WTC11 (cell line): ENCODE measurements around the gene LDB2. TPM values are rescaled to one million over a fixed set of nuclear protein-coding genes. Genes with fewer than 3 reads are reported as not detected.

ENCODE experiments used
- ATAC-seq: fragments of 200-7000 bp; cut with Tn5 transposase; 2 replicates; pipeline ENCODE4 v1.10.0; 2021; ENCODE audit warnings: mild to moderate bottlenecking, moderate library complexity
- Bru-seq: library from RNA; stranded (reverse); fragments of 400-500 nt; gene quantifications from one replicate; lab custom pipeline; 2021; lab: Mats Ljungman, UMichigan
- CTCF ChIA-PET: fragments of 300-600 bp; sonication (Branson Sonifier 250); formaldehyde crosslinking; loops from one replicate; lab custom pipeline; 2021; ENCODE audit warnings: antibody characterized with exemption; lab: Charles Lee
- POLR2A ChIA-PET: fragments of 350-600 bp; sonication (Branson Sonifier 250); formaldehyde crosslinking; loops from one replicate; lab custom pipeline; 2021; ENCODE audit warnings: antibody characterized with exemption; lab: Charles Lee
- DNase-seq: peaks from one replicate; pipeline ENCODE4 v3.0.0; 2021; ENCODE audit warnings: low spot score
- H3K27ac Mint-ChIP-seq: 2 replicates; pipeline ENCODE4 v1.8.0; 2021; ENCODE audit warnings: mixed read lengths
- H3K27me3 Mint-ChIP-seq: 2 replicates; pipeline ENCODE4 v1.8.0; 2021; ENCODE audit warnings: low read depth, mild to moderate bottlenecking, moderate library complexity, mixed read lengths
- H3K36me3 Mint-ChIP-seq: 2 replicates; pipeline ENCODE4 v1.8.0; 2021; ENCODE audit warnings: mixed read lengths
- H3K4me1 Mint-ChIP-seq: 2 replicates; pipeline ENCODE4 v1.8.0; 2022; ENCODE audit warnings: mixed read lengths
- H3K4me3 Mint-ChIP-seq: 2 replicates; pipeline ENCODE4 v1.8.0; 2021; ENCODE audit warnings: mild to moderate bottlenecking, moderate library complexity, mixed read lengths
- H3K9me3 Mint-ChIP-seq: 2 replicates; pipeline ENCODE4 v1.8.0; 2021; ENCODE audit warnings: mixed read lengths
- AFF4 ChIP-seq: sonication (generic); formaldehyde crosslinking; IDR thresholded peaks from 2 replicates; pipeline ENCODE4 v1.8.1; 2023; ENCODE audit warnings: mild to moderate bottlenecking, missing genetic modification reagents, borderline replicate concordance
- ATF1 ChIP-seq: sonication (generic); formaldehyde crosslinking; IDR thresholded peaks from 2 replicates; pipeline ENCODE4 v1.8.1; 2023; ENCODE audit warnings: mild to moderate bottlenecking, moderate library complexity, missing genetic modification reagents
- CREM ChIP-seq: sonication (generic); formaldehyde crosslinking; IDR thresholded peaks from 2 replicates; pipeline ENCODE4 v1.8.1; 2022; ENCODE audit warnings: mild to moderate bottlenecking, missing genetic modification reagents, moderate library complexity
- E2F4 ChIP-seq: sonication (generic); formaldehyde crosslinking; IDR thresholded peaks from 2 replicates; pipeline ENCODE4 v1.8.1; 2022; ENCODE audit warnings: low read depth, mild to moderate bottlenecking, moderate library complexity, missing genetic modification reagents, borderline replicate concordance
- FOXK1 ChIP-seq: sonication (generic); formaldehyde crosslinking; IDR thresholded peaks from 2 replicates; pipeline ENCODE4 v1.8.0; 2022; ENCODE audit warnings: mild to moderate bottlenecking, moderate library complexity, missing genetic modification reagents
- FOXP4 ChIP-seq: sonication (generic); formaldehyde crosslinking; IDR thresholded peaks from 2 replicates; pipeline ENCODE4 v1.8.0; 2022; ENCODE audit warnings: mild to moderate bottlenecking, missing genetic modification reagents
- JUN ChIP-seq: sonication (generic); formaldehyde crosslinking; IDR thresholded peaks from 2 replicates; pipeline ENCODE4 v1.8.0; 2023; ENCODE audit warnings: mild to moderate bottlenecking, missing genetic modification reagents
- KAT7 ChIP-seq: sonication (generic); formaldehyde crosslinking; IDR thresholded peaks from 2 replicates; pipeline ENCODE4 v1.8.1; 2023; ENCODE audit warnings: missing genetic modification reagents, mild to moderate bottlenecking, borderline replicate concordance
- MAX ChIP-seq: sonication (generic); formaldehyde crosslinking; IDR thresholded peaks from 2 replicates; pipeline ENCODE4 v1.8.0; 2022; ENCODE audit warnings: mild to moderate bottlenecking, missing genetic modification reagents
- OVOL2 ChIP-seq: fragments of 250-450 bp; sonication (Bioruptor Pico); IDR thresholded peaks from 2 replicates; pipeline ENCODE4 v1.9.0; 2021; ENCODE audit warnings: mild to moderate bottlenecking, borderline replicate concordance
- ZNF232 ChIP-seq: sonication (generic); formaldehyde crosslinking; IDR thresholded peaks from 2 replicates; pipeline ENCODE4 v1.8.0; 2022; ENCODE audit warnings: mild to moderate bottlenecking, missing genetic modification reagents
- ZNF263 ChIP-seq: sonication (generic); formaldehyde crosslinking; IDR thresholded peaks from 2 replicates; pipeline ENCODE4 v1.8.1; 2022; ENCODE audit warnings: low read depth, mild to moderate bottlenecking, moderate library complexity, missing genetic modification reagents
- ZNF671 ChIP-seq: fragments of 250-450 bp; sonication (Bioruptor Pico); IDR thresholded peaks from 2 replicates; pipeline ENCODE4 v1.8.0; 2021; ENCODE audit warnings: mild to moderate bottlenecking
- long read RNA-seq, 3 experiments: library from RNA in 1 of 3; library from capped mRNA in 1 of 3; library from polyadenylated mRNA in 1 of 3; unstranded in 2 of 3; stranded (forward) in 1 of 3; transcript quantifications; one replicate each; pipeline ENCODE4 v2.0.0, GENCODE V29; 2021
- total RNA-seq: library from RNA; stranded (reverse); gene quantifications from 3 replicates; pipeline ENCODE4 v1.2.3, GENCODE V29; 2021
- TF ChIP-seq, protein P1 (sequence below): fragments of 250-450 bp; sonication (Bioruptor Pico); IDR thresholded peaks from 2 replicates; pipeline ENCODE4 v1.9.0; 2021; ENCODE audit warnings: moderate library complexity, mild to moderate bottlenecking, inconsistent platforms, borderline replicate concordance
- TF ChIP-seq, protein P2 (sequence below): sonication (generic); formaldehyde crosslinking; IDR thresholded peaks from 2 replicates; pipeline ENCODE4 v1.8.0; 2022; ENCODE audit warnings: missing genetic modification reagents
- TF ChIP-seq, protein P3 (sequence below): fragments of 250-450 bp; sonication (Bioruptor Pico); IDR thresholded peaks from 2 replicates; pipeline ENCODE4 v1.9.0; 2021; ENCODE audit warnings: mild to moderate bottlenecking

The LDB2 gene
- 62.4 to 67.4 TPM (median 67.3 TPM) in 3 replicates for total RNA-seq
- percentile 92 among the genes with signal in this experiment for Bru-seq, nascent RNA
- long read RNA-seq, experiment 1, transcript LDB2-216 (8 exons, 2,295 nt) = minor isoform, 19 of 161 reads
- long read RNA-seq, experiment 1, transcript LDB2-201 (8 exons, 2,548 nt) = major isoform, 30 of 161 reads
- long read RNA-seq, experiment 1, transcript LDB2-202 (9 exons, 2,476 nt) = minor isoform, 12 of 161 reads
- long read RNA-seq, experiment 1, partial matches to known transcripts = 8 of 161 reads
- long read RNA-seq, experiment 1, other reads (novel, unspliced or antisense) = 90 of 161 reads
- long read RNA-seq, experiment 2, transcript LDB2-201 (8 exons, 2,548 nt) = minor isoform, 6 of 51 reads
- long read RNA-seq, experiment 2, transcript LDB2-216 (8 exons, 2,295 nt) = major isoform, 7 of 51 reads
- long read RNA-seq, experiment 2, partial matches to known transcripts = 5 of 51 reads
- long read RNA-seq, experiment 2, other reads (novel, unspliced or antisense) = 30 of 51 reads
- long read RNA-seq, experiment 3, transcript LDB2-216 (8 exons, 2,295 nt) = minor isoform, 7 of 89 reads
- long read RNA-seq, experiment 3, transcript LDB2-202 (9 exons, 2,476 nt) = minor isoform, 8 of 89 reads
- long read RNA-seq, experiment 3, transcript LDB2-201 (8 exons, 2,548 nt) = major isoform, 25 of 89 reads
- long read RNA-seq, experiment 3, partial matches to known transcripts = 7 of 89 reads
- long read RNA-seq, experiment 3, other reads (novel, unspliced or antisense) = 41 of 89 reads

- peak; percentile 74 for DNase-seq
- CTCF ChIA-PET = interaction anchor here (0.6 to 3.9 kb wide), 6 partner anchors 8 to 180 kb away, joined by 3 to 28 read pairs (median 4); no protein-coding TSS in a partner anchor
- H3K9me3 Mint-ChIP-seq = no peaks in the 10 kb centered on the region
- TF ChIP-seq ZNF263 (CRISPR knock-in tag) = peak; percentile 63; the same call in 1 of the 2 replicates
- TF ChIP-seq KAT7 (CRISPR knock-in tag) = 0 out of 2 replicates have a peak, but pooled peaks have one; percentile 31
- no peak for TF ChIP-seq ZNF232
- no peak for TF ChIP-seq E2F4 (CRISPR knock-in tag)
- TF ChIP-seq FOXP4 (CRISPR knock-in tag) = no peak
- TF ChIP-seq MAX (CRISPR knock-in tag) = peak; percentile 24; the same call in 1 of the 2 replicates
- TF ChIP-seq, all 79 proteins: peak for 3
- no peaks in the 10 kb centered on the region for H3K36me3 Mint-ChIP-seq
- 0 out of 2 replicates have a peak, but pooled peaks cover 3% of the 10 kb centered on the region for H3K27me3 Mint-ChIP-seq
- peak within 1 kb of the TSS; percentile 98 for H3K27ac Mint-ChIP-seq
- H3K4me1 Mint-ChIP-seq = peaks cover 65% of the 10 kb centered on the region
- peak within 1 kb of the TSS; percentile 94 for H3K4me3 Mint-ChIP-seq
- POLR2A ChIA-PET = interaction anchor here (0.6 kb wide), 1 partner anchor 87 kb away, joined by 4 read pairs; no protein-coding TSS in a partner anchor
- peak; percentile 82 for ATAC-seq
Measured at GRCh38 chr4:16897991-16898827, at the start of gene LDB2. LDB2 (minus strand) TSS chr4:16898645.

GRCh38 chr4:16942491-16942890 is 44.0 kb upstream of the LDB2 start:
- DNase-seq = no peak
- POLR2A ChIA-PET = no interaction called here
- no peak overlapping the region for H3K27ac Mint-ChIP-seq
- peaks cover 11% of the 10 kb centered on the region for H3K36me3 Mint-ChIP-seq
- no peak; the same call in 1 of the 2 replicates for ATAC-seq
- H3K4me1 Mint-ChIP-seq = peaks cover 24% of the 10 kb centered on the region
- CTCF ChIA-PET = no interaction called here
- H3K4me3 Mint-ChIP-seq = no peak overlapping the region
- H3K27me3 Mint-ChIP-seq = no peaks in the 10 kb centered on the region; the same call in 1 of the 2 replicates
- H3K9me3 Mint-ChIP-seq = peaks cover 16% of the 10 kb centered on the region
- TF ChIP-seq AFF4 (CRISPR knock-in tag) (no peak), ATF1 (CRISPR knock-in tag) (no peak), CREM (CRISPR knock-in tag) (no peak), OVOL2 (CRISPR knock-in tag) (no peak), ZNF671 (CRISPR knock-in tag) (no peak), FOXK1 (CRISPR knock-in tag) (no peak), JUN (CRISPR knock-in tag) (no peak)
- TF ChIP-seq, protein P1, sequence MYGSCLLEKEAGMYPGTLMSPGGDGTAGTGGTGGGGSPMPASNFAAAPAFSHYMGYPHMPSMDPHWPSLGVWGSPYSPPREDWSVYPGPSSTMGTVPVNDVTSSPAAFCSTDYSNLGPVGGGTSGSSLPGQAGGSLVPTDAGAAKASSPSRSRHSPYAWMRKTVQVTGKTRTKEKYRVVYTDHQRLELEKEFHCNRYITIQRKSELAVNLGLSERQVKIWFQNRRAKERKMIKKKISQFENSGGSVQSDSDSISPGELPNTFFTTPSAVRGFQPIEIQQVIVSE (CRISPR knock-in tag) = no peak
- TF ChIP-seq, protein P2, sequence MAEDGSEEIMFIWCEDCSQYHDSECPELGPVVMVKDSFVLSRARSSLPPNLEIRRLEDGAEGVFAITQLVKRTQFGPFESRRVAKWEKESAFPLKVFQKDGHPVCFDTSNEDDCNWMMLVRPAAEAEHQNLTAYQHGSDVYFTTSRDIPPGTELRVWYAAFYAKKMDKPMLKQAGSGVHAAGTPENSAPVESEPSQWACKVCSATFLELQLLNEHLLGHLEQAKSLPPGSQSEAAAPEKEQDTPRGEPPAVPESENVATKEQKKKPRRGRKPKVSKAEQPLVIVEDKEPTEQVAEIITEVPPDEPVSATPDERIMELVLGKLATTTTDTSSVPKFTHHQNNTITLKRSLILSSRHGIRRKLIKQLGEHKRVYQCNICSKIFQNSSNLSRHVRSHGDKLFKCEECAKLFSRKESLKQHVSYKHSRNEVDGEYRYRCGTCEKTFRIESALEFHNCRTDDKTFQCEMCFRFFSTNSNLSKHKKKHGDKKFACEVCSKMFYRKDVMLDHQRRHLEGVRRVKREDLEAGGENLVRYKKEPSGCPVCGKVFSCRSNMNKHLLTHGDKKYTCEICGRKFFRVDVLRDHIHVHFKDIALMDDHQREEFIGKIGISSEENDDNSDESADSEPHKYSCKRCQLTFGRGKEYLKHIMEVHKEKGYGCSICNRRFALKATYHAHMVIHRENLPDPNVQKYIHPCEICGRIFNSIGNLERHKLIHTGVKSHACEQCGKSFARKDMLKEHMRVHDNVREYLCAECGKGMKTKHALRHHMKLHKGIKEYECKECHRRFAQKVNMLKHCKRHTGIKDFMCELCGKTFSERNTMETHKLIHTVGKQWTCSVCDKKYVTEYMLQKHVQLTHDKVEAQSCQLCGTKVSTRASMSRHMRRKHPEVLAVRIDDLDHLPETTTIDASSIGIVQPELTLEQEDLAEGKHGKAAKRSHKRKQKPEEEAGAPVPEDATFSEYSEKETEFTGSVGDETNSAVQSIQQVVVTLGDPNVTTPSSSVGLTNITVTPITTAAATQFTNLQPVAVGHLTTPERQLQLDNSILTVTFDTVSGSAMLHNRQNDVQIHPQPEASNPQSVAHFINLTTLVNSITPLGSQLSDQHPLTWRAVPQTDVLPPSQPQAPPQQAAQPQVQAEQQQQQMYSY = no peak
- TF ChIP-seq, protein P3, sequence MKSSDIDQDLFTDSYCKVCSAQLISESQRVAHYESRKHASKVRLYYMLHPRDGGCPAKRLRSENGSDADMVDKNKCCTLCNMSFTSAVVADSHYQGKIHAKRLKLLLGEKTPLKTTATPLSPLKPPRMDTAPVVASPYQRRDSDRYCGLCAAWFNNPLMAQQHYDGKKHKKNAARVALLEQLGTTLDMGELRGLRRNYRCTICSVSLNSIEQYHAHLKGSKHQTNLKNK (CRISPR knock-in tag) = no peak
